ENCODE data around the gene SMIM5. TPM values are rescaled to one million over a fixed set of nuclear protein-coding genes. Genes with fewer than 3 reads are reported as not detected.

SMIM5 gene
- total and polyA plus RNA-seq, 9 of the 15 experiments (the other 6 are each of a cell fraction or from before 2014, with no cell fraction given): 0.08 TPM; not detected in 8

- Histone ChIP-seq H3K27me3 (ENCODE audit: control insufficient read depth in 2 of 2, insufficient read depth in 2 of 2, low read length in 2 of 2) (no peaks in the 10 kb centered on the region), H3K4me3 (no peak overlapping the region), H3K4me2 (ENCODE audit: insufficient read depth, low read length) (no peak overlapping the region), H3K9ac (ENCODE audit: insufficient read depth in 1 of 2, low read depth in 2 of 2, low read length in 2 of 2) (peak overlapping the region in 1 of 2 experiments; percentile 75; a peak in 2 of 4 replicates), H3K36me3 (ENCODE audit: control insufficient read depth, insufficient read depth, low read length) (peaks cover 4% of the 10 kb centered on the region; the same call in 2 of the 3 replicates), H3K9me3 (replicated peaks; ENCODE audit: control insufficient read depth, insufficient read depth, low read depth, low read length) (no peaks in the 10 kb centered on the region), H3K9me1 (ENCODE audit: control insufficient read depth, insufficient read depth, low read length) (no peaks in the 10 kb centered on the region), H3K79me2 (ENCODE audit: control insufficient read depth, insufficient read depth, low read length) (no peaks in the 10 kb centered on the region), H4K20me1 (replicated peaks; ENCODE audit: control insufficient read depth, insufficient read depth, low read length) (0 out of 2 replicates have a peak, but pooled peaks cover 13% of the 10 kb centered on the region), H3K27ac (ENCODE audit: extremely low read depth, low read depth, low read length) (no peak overlapping the region), H2AFZ (ENCODE audit: low read depth, low read length) (no peak overlapping the region), H3K4me1 (replicated peaks in 1 of 2; ENCODE audit: control insufficient read depth in 2 of 2, insufficient read depth in 2 of 2, low read length in 2 of 2) (peaks cover 19 to 62% of the 10 kb centered on the region in 2 experiments)
- no TSS peak for BruUV-seq (replicated peaks)
- POLR2A ChIA-PET: interaction anchor here (0.5 to 2.0 kb wide), 11 partner anchors 9 to 387 kb away, joined by 3 to 8 read pairs (median 4); partner anchors contain the start of genes MIF4GD, RECQL5, SAP30BP and TMEM94
- CTCF ChIA-PET (ENCODE audit: low intra/inter-chr PET ratio): interaction anchor here (0.6 to 2.7 kb wide), 6 partner anchors 21 to 126 kb away, joined by 4 to 26 read pairs (median 8); no protein-coding TSS in a partner anchor
- FAIRE-seq: peak; percentile 42
- intact Hi-C loops (cut with micrococcal nuclease) (no loop called here), in situ Hi-C loops (cut with MboI) (no loop called here)
- ATAC-seq: no peak
- TF ChIP-seq MYC (IDR thresholded peaks at IDR 0.05; ENCODE audit: low read depth, low read length) (no peak), MYC (CRISPR knock-in tag; IDR thresholded peaks at IDR 0.05; ENCODE audit: borderline replicate concordance, low read depth) (no peak), ZNF445 (CRISPR knock-in tag; IDR thresholded peaks at IDR 0.05; ENCODE audit: low read depth) (no peak), BRCA1 (IDR thresholded peaks at IDR 0.05) (no peak), BRCA1 (CRISPR knock-in tag; IDR thresholded peaks at IDR 0.05) (no peak), PHF20 (IDR thresholded peaks at IDR 0.05; ENCODE audit: partially characterized antibody) (no peak), SMARCE1 (IDR thresholded peaks at IDR 0.05) (no peak), ZNF133 (CRISPR knock-in tag; IDR thresholded peaks at IDR 0.05) (no peak), TCF7 (IDR thresholded peaks at IDR 0.05; ENCODE audit: borderline replicate concordance) (no peak), TSC22D4 (tag; IDR thresholded peaks at IDR 0.05) (no peak), ZKSCAN3 (CRISPR knock-in tag; IDR thresholded peaks at IDR 0.05) (no peak), DPF2 (IDR thresholded peaks at IDR 0.05) (no peak)
- no peak for DNase-seq (ENCODE audit: extremely low read depth in 1 of 4, low spot score in 3 of 4)
- 51% methylated on average over 10 of the region's 12 CpGs for WGBS (ENCODE audit: insufficient coverage, low coverage, missing lambda C conversion rate)
Observed at GRCh38 chr17:75632428-75632827, 806 bp upstream of the SMIM5 start.
